CD4-positive, alpha-beta T cell treated with Interleukin-21 for 1 hour (primary cell): ENCODE measurements around the gene GPER1.
"Not testable (repeated sequence)": the region's sequence is repeated elsewhere in the genome, so short reads cannot be mapped to it uniquely, and the experiment has no call there.

Source experiments
- DNase-seq: peaks from one replicate; pipeline ENCODE4 v3.0.0-alpha.2; 2020

GPER1 gene

GRCh38 chr7:1106063-1106792 is 18.3 kb downstream of the GPER1 start:
- no peak for DNase-seq

- no peak for DNase-seq
Observed at GRCh38 chr7:1106793-1107421, 19.0 kb downstream of the GPER1 start.

- DNase-seq: no peak
Observed at GRCh38 chr7:1108264-1108920, 20.5 kb downstream of the GPER1 start.

GRCh38 chr7:1109581-1110310 is 21.8 kb downstream of the GPER1 start:
- no peak for DNase-seq

- DNase-seq: no peak
Observed at GRCh38 chr7:1110358-1110757, 22.4 kb downstream of the GPER1 start.

- no peak for DNase-seq
Observed at GRCh38 chr7:1111156-1111555, 23.2 kb downstream of the GPER1 start.

- no peak for DNase-seq
Observed at GRCh38 chr7:1112109-1112508, 24.2 kb downstream of the GPER1 start.

- DNase-seq: no peak
Observed at GRCh38 chr7:1112625-1113547, 25.0 kb downstream of the GPER1 start.

GRCh38 chr7:1113548-1113885 is 25.6 kb downstream of the GPER1 start:
- no peak for DNase-seq

- no peak for DNase-seq
Observed at GRCh38 chr7:1114088-1114487, 26.2 kb downstream of the GPER1 start.

- DNase-seq: no peak
Observed at GRCh38 chr7:1114505-1114904, 26.6 kb downstream of the GPER1 start.

GRCh38 chr7:1115171-1116045 is 27.5 kb downstream of the GPER1 start:
- DNase-seq: not testable (repeated sequence)

- DNase-seq: not testable (repeated sequence)
Observed at GRCh38 chr7:1116383-1117008, 28.6 kb downstream of the GPER1 start.

- no peak for DNase-seq
Observed at GRCh38 chr7:1117321-1117928, 29.5 kb downstream of the GPER1 start.

GRCh38 chr7:1119201-1119600 is 31.3 kb downstream of the GPER1 start:
- DNase-seq: no peak

GRCh38 chr7:1120791-1121190 is 32.9 kb downstream of the GPER1 start:
- no peak for DNase-seq

- no peak for DNase-seq
Observed at GRCh38 chr7:1121476-1121875, 33.6 kb downstream of the GPER1 start.

GRCh38 chr7:1121886-1122831 is 34.2 kb downstream of the GPER1 start:
- DNase-seq: no peak

GRCh38 chr7:1122832-1123501 is 35.1 kb downstream of the GPER1 start:
- no peak for DNase-seq
